K562 (cell line): ENCODE results near the gene CLK4. TPM values are rescaled to one million over a fixed set of nuclear protein-coding genes. Genes with fewer than 3 reads are reported as not detected.

Experiments used
- DPF2 ChIP-seq: fragments of 450-650 bp; IDR thresholded peaks from 2 replicates; pipeline ENCODE4 v1.6.1; 2016
- E4F1 ChIP-seq: fragments of 250-450 bp; sonication (Bioruptor Pico); IDR thresholded peaks from 2 replicates; pipeline ENCODE4 v1.5.0; 2021; ENCODE audit warnings: mild to moderate bottlenecking, borderline replicate concordance
- HMGN3 ChIP-seq: IDR thresholded peaks from 2 replicates; pipeline ENCODE4 v1.6.1; 2011; ENCODE audit warnings: borderline replicate concordance, low read depth, mild to moderate bottlenecking, mixed read lengths, low read length; ENCODE audit not compliant: insufficient read length; ENCODE audit errors: extremely low read depth
- HSF4 ChIP-seq: fragments of 250-450 bp; sonication (Bioruptor Pico); IDR thresholded peaks from 2 replicates; pipeline ENCODE4 v2.1.2; 2022; ENCODE audit warnings: mild to moderate bottlenecking, moderate library complexity, borderline replicate concordance
- IRF2 ChIP-seq: sonication (generic); formaldehyde crosslinking; IDR thresholded peaks from 2 replicates; pipeline ENCODE4 v1.8.1; 2022; ENCODE audit warnings: mild to moderate bottlenecking, missing genetic modification reagents
- NCOA1 ChIP-seq: fragments of 450-650 bp; IDR thresholded peaks from 2 replicates; pipeline ENCODE4 v1.6.1; 2016; ENCODE audit warnings: low read depth
- NCOR1 ChIP-seq: fragments of 450-650 bp; IDR thresholded peaks from 2 replicates; pipeline ENCODE4 v1.6.1; 2016; ENCODE audit warnings: mild to moderate bottlenecking, moderate library complexity
- PHTF2 ChIP-seq: fragments of 250-450 bp; sonication (Bioruptor Pico); IDR thresholded peaks from 2 replicates; pipeline ENCODE4 v1.5.0; 2021; ENCODE audit warnings: mild to moderate bottlenecking
- SMARCB1 ChIP-seq: IDR thresholded peaks from 2 replicates; pipeline ENCODE4 v1.6.1; 2011; ENCODE audit warnings: improper control_type of control experiment, low read depth; ENCODE audit not compliant: insufficient read length
- SOX6 ChIP-seq: fragments of 450-650 bp; IDR thresholded peaks from 2 replicates; pipeline ENCODE4 v1.6.1; 2014; ENCODE audit warnings: mild to moderate bottlenecking
- ZBTB9 ChIP-seq: fragments of 450-650 bp; formaldehyde crosslinking; IDR thresholded peaks from 2 replicates; pipeline ENCODE4 v1.4.0; 2020; ENCODE audit warnings: mild to moderate bottlenecking, moderate library complexity
- ZMIZ1 ChIP-seq, 2 experiments: fragments of 150-350 bp in 1 of 2; IDR thresholded peaks; 2 replicates each; pipeline ENCODE4 v1.6.1; 2012 to 2016; ENCODE audit warnings: low read depth in 2 of 2, low read length in 2 of 2, mild to moderate bottlenecking in 1 of 2, moderate library complexity in 1 of 2
- ZNF174 ChIP-seq: fragments of 250-450 bp; sonication (Bioruptor Pico); IDR thresholded peaks from 2 replicates; pipeline ENCODE4 v1.4.0; 2020; ENCODE audit warnings: mild to moderate bottlenecking
- ZNF586 ChIP-seq: fragments of 450-650 bp; formaldehyde crosslinking; conservative IDR thresholded peaks from 2 replicates; pipeline ENCODE4 v1.4.0; 2020; ENCODE audit warnings: mild to moderate bottlenecking, moderate library complexity
- ZNF76 ChIP-seq: fragments of 250-450 bp; sonication (Bioruptor Pico); IDR thresholded peaks from 2 replicates; pipeline ENCODE4 v1.4.0; 2020; ENCODE audit warnings: mild to moderate bottlenecking, moderate library complexity, borderline replicate concordance
- polyA plus RNA-seq, 8 experiments: library from polyadenylated mRNA; depleted of rRNA in 4 of 8; stranded (reverse) in 5 of 8; unstranded in 3 of 8; fragments of >200 nt; fragmentation: Nextera tagmentation in 2 of 8; fragmentation: Illumina TruSeq in 1 of 8; extraction: Ambion mirVana in 2 of 8; extraction: Trizol in 1 of 8; gene quantifications; 2 replicates each; pipeline versions ENCODE4 v1.2.1 to v1.2.3, GENCODE V29; 2011 to 2014; ENCODE audit warnings: inconsistent platforms in 1 of 8, missing spikeins in 1 of 8
- total RNA-seq, 7 experiments: library from RNA; depleted of rRNA in 6 of 7; stranded (reverse); fragments of >200 nt in 6 of 7; fragmentation: Illumina TruSeq in 2 of 7; extraction: Trizol in 2 of 7; gene quantifications; 2 replicates each; pipeline versions ENCODE4 v1.2.1 to v1.2.3, GENCODE V29; 2011 to 2021; ENCODE audit warnings: low replicate concordance in 1 of 7
- TF ChIP-seq, protein P1 (sequence below): fragments of 450-650 bp; IDR thresholded peaks from 2 replicates; pipeline ENCODE4 v1.6.1; 2016; ENCODE audit warnings: antibody characterized with exemption
- TF ChIP-seq, protein P2 (sequence below): sonication (generic); formaldehyde crosslinking; IDR thresholded peaks from 2 replicates; pipeline ENCODE4 v1.8.0; 2022; ENCODE audit warnings: mild to moderate bottlenecking, missing genetic modification reagents

Gene CLK4
- total and polyA plus RNA-seq, 9 of the 15 experiments (the other 6 are each of a cell fraction or from before 2014, with no cell fraction given), result 10.5 to 23.1 (median 13.9) TPM

DNA sequence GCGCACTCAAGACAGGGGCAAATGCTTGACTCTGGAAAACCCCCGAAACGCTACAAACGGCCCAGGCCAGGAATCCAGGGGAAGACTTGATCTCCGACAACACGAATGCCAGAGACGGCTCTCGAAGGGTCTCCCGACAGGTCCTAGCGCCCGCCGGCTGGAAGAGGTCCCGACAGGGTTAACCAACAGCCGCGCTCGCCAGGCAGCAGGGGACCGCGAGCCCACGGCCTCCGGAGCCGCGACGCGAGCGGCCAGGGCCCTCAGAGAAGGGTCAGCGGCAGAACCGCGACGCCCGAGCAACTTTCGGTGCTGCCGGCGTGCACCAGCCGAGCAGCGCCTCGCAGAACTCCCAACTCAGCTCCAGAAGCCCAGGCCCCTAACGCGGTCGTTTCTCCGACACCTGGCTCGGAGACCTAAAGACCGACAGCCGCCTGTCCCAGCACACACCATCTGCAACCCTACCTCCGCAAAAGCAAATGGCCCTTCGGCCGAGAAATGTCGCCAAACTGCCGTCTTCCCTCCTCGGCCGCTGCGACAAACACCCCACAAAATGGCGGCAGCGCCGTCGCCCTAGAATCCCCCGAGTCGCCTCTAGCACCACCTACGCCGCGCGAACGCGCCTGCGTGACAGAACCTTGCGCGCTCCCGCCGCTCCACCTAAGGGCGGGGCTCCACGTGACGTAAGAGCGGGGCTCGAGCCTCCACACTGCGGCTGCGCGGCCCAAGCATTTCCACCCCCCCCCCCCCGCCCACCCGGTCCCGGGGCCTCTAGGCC is at the start of gene CLK4 (continued):
- TF ChIP-seq HSF4 (CRISPR knock-in tag), result no peak
- TF ChIP-seq E4F1, result 0 out of 2 replicates have a peak, but pooled peaks have one; percentile 39
- TF ChIP-seq SMARCB1, result no peak
- TF ChIP-seq, protein P1, sequence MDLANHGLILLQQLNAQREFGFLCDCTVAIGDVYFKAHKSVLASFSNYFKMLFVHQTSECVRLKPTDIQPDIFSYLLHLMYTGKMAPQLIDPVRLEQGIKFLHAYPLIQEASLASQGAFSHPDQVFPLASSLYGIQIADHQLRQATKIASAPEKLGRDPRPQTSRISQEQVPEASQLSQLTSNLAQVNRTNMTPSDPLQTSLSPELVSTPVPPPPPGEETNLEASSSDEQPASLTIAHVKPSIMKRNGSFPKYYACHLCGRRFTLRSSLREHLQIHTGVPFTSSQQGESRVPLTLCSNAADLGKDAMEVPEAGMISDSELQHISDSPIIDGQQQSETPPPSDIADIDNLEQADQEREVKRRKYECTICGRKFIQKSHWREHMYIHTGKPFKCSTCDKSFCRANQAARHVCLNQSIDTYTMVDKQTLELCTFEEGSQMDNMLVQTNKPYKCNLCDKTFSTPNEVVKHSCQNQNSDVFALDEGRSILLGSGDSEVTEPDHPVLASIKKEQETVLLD, result no peak
- peak; percentile 66; the same call in 1 of the 2 replicates for TF ChIP-seq IRF2 (CRISPR knock-in tag)
- 0 out of 2 replicates have a peak, but pooled peaks have one; percentile 44 for TF ChIP-seq ZBTB9
- no peak for TF ChIP-seq DPF2
- TF ChIP-seq ZNF76 (CRISPR knock-in tag), result no peak
- no peak for TF ChIP-seq ZNF174
- no peak for TF ChIP-seq NCOR1
- no peak for TF ChIP-seq PHTF2 (CRISPR knock-in tag)
- TF ChIP-seq ZNF586 (CRISPR knock-in tag), result no peak
- TF ChIP-seq SOX6, result 0 out of 2 replicates have a peak, but pooled peaks have one; percentile 5
- TF ChIP-seq, protein P2, sequence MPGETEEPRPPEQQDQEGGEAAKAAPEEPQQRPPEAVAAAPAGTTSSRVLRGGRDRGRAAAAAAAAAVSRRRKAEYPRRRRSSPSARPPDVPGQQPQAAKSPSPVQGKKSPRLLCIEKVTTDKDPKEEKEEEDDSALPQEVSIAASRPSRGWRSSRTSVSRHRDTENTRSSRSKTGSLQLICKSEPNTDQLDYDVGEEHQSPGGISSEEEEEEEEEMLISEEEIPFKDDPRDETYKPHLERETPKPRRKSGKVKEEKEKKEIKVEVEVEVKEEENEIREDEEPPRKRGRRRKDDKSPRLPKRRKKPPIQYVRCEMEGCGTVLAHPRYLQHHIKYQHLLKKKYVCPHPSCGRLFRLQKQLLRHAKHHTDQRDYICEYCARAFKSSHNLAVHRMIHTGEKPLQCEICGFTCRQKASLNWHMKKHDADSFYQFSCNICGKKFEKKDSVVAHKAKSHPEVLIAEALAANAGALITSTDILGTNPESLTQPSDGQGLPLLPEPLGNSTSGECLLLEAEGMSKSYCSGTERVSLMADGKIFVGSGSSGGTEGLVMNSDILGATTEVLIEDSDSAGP (CRISPR knock-in tag), result no peak
- TF ChIP-seq ZMIZ1 (IDR thresholded peaks at IDR 0.05; ENCODE audit: low read depth in 2 of 2, low read length in 2 of 2), result 0 out of 4 replicates have a peak, but pooled peaks of 1 of the 2 experiments have one; percentile 51
- peak; percentile 31 for TF ChIP-seq HMGN3
- peak; percentile 36; the same call in 1 of the 2 replicates for TF ChIP-seq NCOA1
